Right ventricle myocardium inferior (tissue), 1 donor: ENCODE measurements around the gene GPC6. TPM values are rescaled to one million over a fixed set of nuclear protein-coding genes. Genes with fewer than 3 reads are reported as not detected.
"Not testable (repeated sequence)": the region's sequence is repeated elsewhere in the genome, so short reads cannot be mapped to it uniquely, and the experiment has no call there.

Source experiments
- ATAC-seq: fragments of 200-7000 bp; cut with Tn5 transposase; one replicate; pipeline ENCODE4 v1.9.1; 2020; ENCODE audit warnings: mild to moderate bottlenecking, moderate library complexity
- DNase-seq: peaks from one replicate; pipeline ENCODE4 v3.0.0; 2021; ENCODE audit errors: missing footprints
- intact Hi-C: fragments of 100-400 bp; cut with DNase I; formaldehyde crosslinking; loops from one replicate; pipeline ENCODE4 v1.11.0; 2022
- long read RNA-seq: library from polyadenylated mRNA; unstranded; transcript quantifications from one replicate; pipeline ENCODE4 v2.0.0, GENCODE V29; 2021
- total RNA-seq: library from RNA; stranded (reverse); fragmentation: NEBNext Ultra II Directional; extraction: Animal tissue kit (Norgen Biotek cat#: 25700); gene quantifications from one replicate; pipeline ENCODE4 v1.2.1, GENCODE V29; 2021
- donor health status: DM: no; HTN: yes; CAD: no; lungs with severe emphysema.

The GPC6 gene
- 2.6 TPM for total RNA-seq
- long read RNA-seq, partial matches to known transcripts: 0 of 2 reads
- long read RNA-seq, other reads (novel, unspliced or antisense): 2 of 2 reads

- no peak for DNase-seq
- intact Hi-C loops: no loop called here
- ATAC-seq: peak; percentile 44
Measured at GRCh38 chr13:93226623-93227279, at the start of gene GPC6. TSS of gene GPC6 (plus strand) at chr13:93226807.

- intact Hi-C loops: no loop called here
- ATAC-seq (no peak), DNase-seq (no peak)
Measured at GRCh38 chr13:93180356-93180969, 46.1 kb upstream of the GPC6 start.

- DNase-seq: no peak
- no peak for ATAC-seq
- intact Hi-C loops: no loop called here
Measured at GRCh38 chr13:93182406-93182805, 44.2 kb upstream of the GPC6 start.

- ATAC-seq (no peak), DNase-seq (no peak)
- intact Hi-C loops: no loop called here
Measured at GRCh38 chr13:93183302-93183701, 43.3 kb upstream of the GPC6 start.

- intact Hi-C loops: no loop called here
- ATAC-seq (no peak), DNase-seq (no peak)
Measured at GRCh38 chr13:93190006-93190405, 36.6 kb upstream of the GPC6 start.

- DNase-seq (no peak), ATAC-seq (no peak)
- intact Hi-C loops: no loop called here
Measured at GRCh38 chr13:93193682-93194081, 32.9 kb upstream of the GPC6 start.

GRCh38 chr13:93199856-93200255, 26.8 kb upstream of the GPC6 start:
- intact Hi-C loops: no loop called here
- DNase-seq (no peak), ATAC-seq (no peak)

- intact Hi-C loops: no loop called here
- ATAC-seq: no peak
- DNase-seq: no peak
Measured at GRCh38 chr13:93200626-93201025, 26.0 kb upstream of the GPC6 start.

- DNase-seq (no peak), ATAC-seq (no peak)
- intact Hi-C loops: no loop called here
Measured at GRCh38 chr13:93201992-93202558, 24.5 kb upstream of the GPC6 start.

- ATAC-seq, DNase-seq, intact Hi-C loops: not testable (repeated sequence)
Measured at GRCh38 chr13:93206778-93207392, 19.7 kb upstream of the GPC6 start.

- no peak for ATAC-seq
- DNase-seq: no peak
- intact Hi-C loops: no loop called here
Measured at GRCh38 chr13:93216122-93216521, 10.5 kb upstream of the GPC6 start.

GRCh38 chr13:93217721-93218261, 8.8 kb upstream of the GPC6 start:
- DNase-seq (no peak), ATAC-seq (no peak)
- intact Hi-C loops: no loop called here

- ATAC-seq (no peak), DNase-seq (no peak)
- intact Hi-C loops: no loop called here
Measured at GRCh38 chr13:93218583-93218982, 8.0 kb upstream of the GPC6 start.

GRCh38 chr13:93220073-93220472, 6.5 kb upstream of the GPC6 start:
- no peak for ATAC-seq
- DNase-seq: no peak
- intact Hi-C loops: no loop called here

GRCh38 chr13:93222976-93223375, 3.6 kb upstream of the GPC6 start:
- DNase-seq (no peak), ATAC-seq (no peak)
- intact Hi-C loops: no loop called here

GRCh38 chr13:93224535-93224934, 2.1 kb upstream of the GPC6 start:
- DNase-seq: no peak
- intact Hi-C loops: no loop called here
- ATAC-seq: no peak

GRCh38 chr13:93225610-93226009, 997 bp upstream of the GPC6 start:
- no peak for ATAC-seq
- intact Hi-C loops: no loop called here

GRCh38 chr13:93226065-93226622, 463 bp upstream of the GPC6 start:
- intact Hi-C loops: no loop called here
- DNase-seq: no peak

More at GRCh38 chr13:93225610-93226009, 997 bp upstream of the GPC6 start:
- no peak for DNase-seq

GRCh38 chr13:93227280-93227877, 772 bp downstream of the GPC6 start:
- peak; percentile 21 for ATAC-seq
- DNase-seq: peak; percentile 65

More at GRCh38 chr13:93226065-93226622, 463 bp upstream of the GPC6 start:
- ATAC-seq: no peak

More at GRCh38 chr13:93227280-93227877, 772 bp downstream of the GPC6 start:
- intact Hi-C loops: no loop called here
